ENCODE measurements around the gene IER5L.

Gene IER5L

GRCh38 chr9:129177791-129178567 lies at the start of gene IER5L:
IER5L (minus strand) TSS chr9:129178261; CDS start chr9:129178052, 209 bp downstream.
- FAIRE-seq, result no peak

- no peak for FAIRE-seq
Observed at GRCh38 chr9:129227843-129228189, 49.8 kb upstream of the IER5L start.

DNA sequence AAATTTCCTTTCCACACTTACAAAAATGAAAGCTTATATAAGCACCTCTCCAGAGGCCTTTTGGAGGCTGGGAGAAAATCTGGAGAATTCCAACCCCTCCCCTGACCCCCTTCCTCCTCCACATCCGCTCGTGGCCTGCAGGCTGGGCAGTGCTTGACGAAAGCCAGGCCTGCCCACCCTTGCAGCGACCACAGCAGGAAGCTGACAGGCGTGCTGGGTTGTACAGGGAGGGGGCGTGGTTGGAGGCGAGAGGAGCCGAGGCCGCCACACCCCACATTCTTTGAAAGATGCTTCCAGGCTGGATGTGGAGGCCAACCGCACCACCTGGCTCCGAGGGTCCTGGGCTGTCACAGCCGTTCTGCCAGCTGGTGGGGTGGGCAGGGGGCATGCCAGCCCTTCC lies 47.8 kb upstream of the IER5L start:
- no peak for FAIRE-seq

- no peak for FAIRE-seq
Observed at GRCh38 chr9:129225490-129225778, 47.4 kb upstream of the IER5L start.

DNA sequence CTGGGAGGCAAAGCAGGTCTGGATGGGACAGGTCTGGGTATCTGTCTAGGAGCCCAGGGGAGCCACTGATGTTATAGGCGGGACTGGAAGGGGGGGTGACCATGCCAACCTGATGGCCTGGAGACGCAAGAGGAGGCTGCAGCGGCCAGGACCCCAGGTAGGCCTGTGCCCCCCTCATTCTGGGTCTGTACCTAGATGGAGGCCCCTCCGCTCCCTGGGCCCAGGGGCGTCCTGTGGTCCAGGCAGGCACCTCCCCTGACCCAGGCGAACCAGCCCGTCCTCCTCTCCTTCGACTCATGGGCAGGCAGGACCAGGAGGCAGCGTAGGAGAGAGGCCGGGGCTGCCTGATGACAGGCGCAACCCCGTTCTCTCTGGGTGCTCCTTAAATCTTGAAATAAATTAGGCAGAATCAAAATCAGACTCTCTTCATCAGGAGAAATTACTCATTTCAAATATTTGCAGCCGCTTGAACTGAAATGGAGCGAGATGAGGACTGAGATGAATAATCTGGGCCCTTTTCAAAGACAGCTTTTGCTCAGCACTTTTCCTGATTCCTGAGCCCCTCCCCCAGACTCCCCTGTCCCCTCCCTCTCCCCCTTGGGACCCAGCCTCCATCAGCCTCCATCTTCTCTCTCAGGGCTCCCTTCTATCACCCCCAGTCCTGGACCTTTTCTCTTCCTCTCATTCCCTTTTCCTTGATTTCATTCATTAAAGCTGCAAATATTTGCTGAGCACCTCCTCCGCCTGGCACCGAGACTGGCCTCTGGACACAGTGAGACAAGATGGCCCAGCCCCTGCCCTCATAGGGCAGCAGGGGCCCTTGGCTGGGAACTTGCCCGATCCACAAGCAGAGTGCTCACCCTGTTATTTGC lies 46.8 kb upstream of the IER5L start:
- no peak for FAIRE-seq

DNA sequence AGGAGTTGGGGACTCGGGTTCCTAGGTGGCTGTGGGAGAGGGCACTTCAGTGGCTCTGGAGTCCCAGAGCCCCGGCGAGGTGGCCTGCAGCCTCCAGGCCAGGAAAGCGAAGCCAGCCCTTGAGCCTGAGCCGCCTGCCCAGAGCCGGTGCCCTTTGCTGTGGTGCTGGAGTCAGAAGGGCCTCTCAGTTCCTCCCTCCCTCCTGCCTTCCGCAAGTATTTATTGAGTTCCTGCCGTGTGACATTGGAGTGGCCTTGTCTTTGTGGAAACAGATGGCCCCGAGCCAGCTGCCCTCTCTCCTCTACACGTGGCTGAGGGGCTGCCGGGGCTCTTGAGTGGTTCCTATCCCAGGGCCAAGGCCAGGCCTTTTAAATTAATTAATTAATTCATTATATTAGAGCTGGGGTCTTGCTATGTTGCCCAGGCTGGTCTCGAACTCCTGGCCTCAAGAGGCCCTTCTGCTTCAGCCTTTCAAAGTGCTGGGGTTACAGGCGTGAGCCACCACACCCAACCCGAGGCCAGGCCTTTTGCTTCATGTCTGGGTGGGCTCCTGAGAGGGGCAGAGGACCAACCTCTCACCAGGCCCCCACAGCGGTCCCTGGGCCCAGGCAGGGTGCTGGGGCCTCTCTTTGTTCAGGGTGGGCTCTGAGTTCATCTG lies 45.6 kb upstream of the IER5L start:
- no peak for FAIRE-seq

- no peak for FAIRE-seq
Observed at GRCh38 chr9:129222819-129223218, 44.8 kb upstream of the IER5L start.

DNA sequence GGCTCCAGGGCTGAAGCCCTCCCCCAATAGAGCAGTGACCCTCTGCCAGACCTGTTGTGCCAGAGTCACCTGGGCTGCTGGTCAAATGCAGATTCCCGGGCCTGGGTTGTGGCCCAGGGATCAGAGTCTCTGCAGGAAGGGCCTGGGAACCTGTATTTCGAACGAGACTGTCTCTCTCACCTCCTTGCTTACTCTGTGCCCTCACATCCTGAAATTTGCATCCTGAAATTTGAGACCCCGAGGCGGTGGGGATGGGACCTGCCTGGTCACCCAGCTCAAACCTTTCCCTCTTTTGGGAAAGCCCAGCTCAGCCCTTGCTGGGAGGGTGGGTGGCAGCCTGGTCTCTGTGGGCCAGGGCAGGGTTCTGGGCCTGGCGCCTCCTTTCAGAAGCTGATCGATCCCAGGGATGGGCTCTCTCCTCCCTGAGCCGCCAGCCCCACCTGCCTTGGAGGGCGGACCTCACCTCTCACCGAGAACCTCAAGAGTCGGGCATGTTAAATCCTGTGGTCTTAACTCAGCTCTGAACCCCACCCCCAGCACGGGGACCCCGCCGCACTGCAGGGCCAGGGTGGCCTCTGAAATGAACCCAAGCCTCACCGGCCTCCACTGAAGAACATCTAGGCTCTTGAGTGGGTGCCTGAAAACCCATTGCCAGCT lies 44.0 kb upstream of the IER5L start:
- FAIRE-seq, result no peak

GRCh38 chr9:129221233-129221632 lies 43.2 kb upstream of the IER5L start:
- no peak for FAIRE-seq

DNA sequence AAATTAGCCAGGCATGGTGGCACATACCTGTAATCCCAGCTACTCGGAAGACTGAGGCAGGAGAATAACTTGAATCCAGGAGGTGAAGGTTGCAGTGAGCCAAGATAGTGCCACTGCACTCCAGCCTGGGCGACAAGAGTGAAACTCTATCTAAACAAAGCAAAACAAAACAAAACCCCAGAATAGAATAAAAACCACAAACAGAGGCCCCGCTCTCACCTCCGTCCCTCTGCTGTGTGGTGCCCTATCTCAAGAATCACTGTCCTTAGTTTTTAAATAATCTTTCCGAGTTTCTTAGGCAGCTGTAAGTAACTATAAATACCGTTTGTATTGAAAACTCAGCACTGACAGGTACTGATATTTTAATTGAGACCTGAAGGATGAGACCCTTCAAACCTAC lies 42.7 kb upstream of the IER5L start:
- FAIRE-seq, result no peak

GRCh38 chr9:129218918-129219317 lies 40.9 kb upstream of the IER5L start:
- FAIRE-seq, result no peak

GRCh38 chr9:129218272-129218625 lies 40.2 kb upstream of the IER5L start:
- FAIRE-seq, result no peak

DNA sequence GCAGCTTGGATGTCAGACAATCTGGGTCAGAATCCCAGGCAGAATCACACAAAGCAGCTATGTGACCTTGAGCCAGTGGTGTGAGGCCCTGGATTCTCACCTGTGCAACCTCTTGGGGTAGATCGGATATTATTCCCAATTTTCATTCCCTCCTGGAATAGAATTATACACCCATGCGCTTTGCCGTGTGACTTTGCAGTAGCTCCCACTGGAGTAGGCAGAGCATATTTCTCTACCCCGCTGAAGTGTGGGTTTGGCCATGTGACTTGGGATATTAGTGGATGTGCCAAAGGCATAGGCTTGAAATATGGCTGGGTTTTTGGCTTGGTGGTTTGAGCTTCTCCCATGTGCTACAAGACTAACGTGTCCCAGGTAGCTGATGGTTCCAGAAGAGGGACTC lies 35.5 kb upstream of the IER5L start:
- FAIRE-seq, result no peak

GRCh38 chr9:129211686-129212085 lies 33.6 kb upstream of the IER5L start:
- no peak for FAIRE-seq

DNA sequence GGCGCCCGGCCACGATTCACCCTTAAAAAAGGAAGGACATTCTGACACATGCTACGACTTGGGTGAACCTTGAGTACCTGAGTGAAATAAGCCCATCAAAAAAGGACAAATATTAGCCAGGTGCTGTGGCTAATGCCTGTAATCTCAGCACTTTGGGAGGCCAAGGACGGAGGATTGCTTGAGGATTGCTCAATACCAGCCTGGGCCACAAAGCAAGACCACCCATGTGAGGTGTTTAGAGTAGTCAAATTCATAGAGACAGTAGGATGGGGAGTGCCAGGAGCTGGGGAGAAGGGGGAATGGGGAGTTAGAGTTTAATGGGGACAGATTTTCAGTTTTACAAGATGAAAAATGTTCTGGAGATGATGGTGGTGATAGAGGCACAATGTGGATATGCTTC lies 32.1 kb upstream of the IER5L start:
- no peak for FAIRE-seq

- no peak for FAIRE-seq
Observed at GRCh38 chr9:129209580-129209979, 31.5 kb upstream of the IER5L start.

DNA sequence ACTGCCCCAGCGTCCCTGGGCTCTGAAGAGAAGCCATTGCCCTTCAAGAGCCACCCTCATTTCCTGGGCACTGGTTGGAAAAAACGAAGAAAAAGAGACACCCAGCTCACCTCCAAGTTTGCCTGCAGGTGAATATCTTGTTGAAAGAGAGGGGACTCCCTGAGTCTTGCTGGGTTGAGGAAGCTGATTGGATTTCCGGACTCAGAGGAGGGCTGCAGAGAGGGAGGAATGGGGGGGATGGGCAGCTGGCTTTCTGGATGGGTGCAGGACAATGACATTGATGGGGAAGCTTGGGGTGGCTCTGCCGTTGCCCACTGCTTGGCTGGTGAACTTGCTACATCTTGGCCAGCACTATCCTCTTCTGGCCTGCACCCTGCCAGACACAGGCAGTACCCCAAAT lies 31.0 kb upstream of the IER5L start:
- FAIRE-seq, result no peak

GRCh38 chr9:129208207-129209032 lies 30.4 kb upstream of the IER5L start:
- FAIRE-seq, result no peak

GRCh38 chr9:129206905-129207304 lies 28.8 kb upstream of the IER5L start:
- no peak for FAIRE-seq

- FAIRE-seq, result no peak
Observed at GRCh38 chr9:129206401-129206800, 28.3 kb upstream of the IER5L start.

- no peak for FAIRE-seq
Observed at GRCh38 chr9:129204840-129205239, 26.8 kb upstream of the IER5L start.

- no peak for FAIRE-seq
Observed at GRCh38 chr9:129203556-129203909, 25.5 kb upstream of the IER5L start.
